Testis (tissue), 3 donors: ENCODE measurements around the gene FLNB. TPM values are rescaled to one million over a fixed set of nuclear protein-coding genes. Genes with fewer than 3 reads are reported as not detected.

ENCODE experiments used
- DNase-seq: peaks from one replicate; pipeline ENCODE4 v3.0.0-alpha.2; 2019
- H3K27ac ChIP-seq, 2 donors: fragments of 200-600 bp; sonication (generic); one replicate each; pipeline ENCODE4 v1.5.1; 2019
- H3K27me3 ChIP-seq: fragments of 200-600 bp; sonication (generic); one replicate; pipeline ENCODE4 v1.5.1; 2019
- H3K36me3 ChIP-seq: fragments of 200-600 bp; sonication (generic); one replicate; pipeline ENCODE4 v1.5.1; 2017; ENCODE audit warnings: low read depth; ENCODE audit errors: missing control alignments
- H3K4me1 ChIP-seq: fragments of 200-600 bp; sonication (generic); one replicate; pipeline ENCODE4 v1.5.1; 2019
- H3K4me3 ChIP-seq, 2 donors: fragments of 200-600 bp; sonication (generic); one replicate each; pipeline ENCODE4 v1.5.1; 2017 to 2019
- H3K9me3 ChIP-seq: fragments of 200-600 bp; sonication (generic); one replicate; pipeline ENCODE4 v1.5.1; 2017
- CTCF ChIP-seq, 3 experiments: fragments of 450-650 bp in 2 of 3; fragments of 200-600 bp in 1 of 3; sonication (generic) in 1 of 3; IDR thresholded peaks; one replicate each; pipeline ENCODE4 v1.5.1; 2016 to 2019; ENCODE audit warnings: antibody characterized with exemption in 3 of 3, mild to moderate bottlenecking in 2 of 3, moderate library complexity in 1 of 3
- POLR2A ChIP-seq: fragments of 450-650 bp; IDR thresholded peaks from one replicate; pipeline ENCODE4 v1.6.1; 2017; ENCODE audit warnings: antibody characterized with exemption, mild to moderate bottlenecking, moderate library complexity
- WGBS, 2 donors: methylation state at CpG; one replicate each; pipeline ENCODE4 v1.1.5; 2018; 5-methylcytosine and 5-hydroxymethylcytosine counted together
- intact Hi-C: fragments of 100-400 bp; cut with DNase I; formaldehyde crosslinking; loops from one replicate; pipeline ENCODE4 v1.15.1; 2023; ENCODE audit warnings: low total_unique reads
- polyA plus RNA-seq: library from polyadenylated mRNA; stranded (reverse); fragments of 350-450 nt; fragmentation: Illumina TruSeq; extraction: RNeasy Lipid Tissue Mini Kit (QIAGEN cat#74804); gene quantifications from one replicate; pipeline ENCODE4 v1.2.3, GENCODE V29; 2014; ENCODE audit warnings: low read depth, low replicate concordance; ENCODE audit not compliant: insufficient read depth
- total RNA-seq, 2 donors: library from RNA; depleted of rRNA; stranded (reverse); fragments of >200 nt; gene quantifications; one replicate each; pipeline ENCODE4 v1.2.3, GENCODE V29; 2016

The FLNB gene
- total and polyA plus RNA-seq, 3 donors from 2014 or later = 105 to 199 (median 166) TPM

GRCh38 chr3:58078610-58079009, 70.4 kb downstream of the FLNB start:
- 91 to 94% methylated on average over 4 of the region's 4 CpGs for WGBS, 2 donors
- DNase-seq = no peak
- Histone ChIP-seq H3K27ac (no peak overlapping the region), H3K4me1 (no peaks in the 10 kb centered on the region), H3K27me3 (no peaks in the 10 kb centered on the region), H3K9me3 (no peaks in the 10 kb centered on the region), H3K36me3 (no peaks in the 10 kb centered on the region), H3K4me3 (no peak overlapping the region)
- TF ChIP-seq POLR2A = no peak
- no peak for TF ChIP-seq CTCF (IDR thresholded peaks at IDR 0.05)
- intact Hi-C loops = no loop called here

DNA sequence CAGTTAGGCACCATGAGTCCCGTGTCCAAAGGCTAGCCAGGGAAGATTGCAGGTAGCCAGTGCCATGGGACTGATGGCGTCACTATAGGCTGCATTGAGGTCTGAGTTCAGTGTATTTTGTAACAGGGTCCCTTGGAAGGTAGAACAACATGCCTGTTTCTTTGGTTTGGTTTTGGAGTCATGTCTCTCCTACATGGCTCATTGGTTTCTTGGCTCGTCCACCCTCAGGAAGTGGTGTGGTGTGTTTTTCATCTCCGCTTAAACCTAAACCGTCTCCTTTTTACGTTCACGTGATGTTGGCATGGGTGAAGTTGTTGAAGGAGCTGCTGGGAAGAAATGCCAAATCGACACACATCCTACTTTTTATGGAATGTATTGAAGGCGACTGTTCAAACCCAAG, 71.6 kb downstream of the FLNB start:
- 94 to 97% methylated on average over 9 of the region's 9 CpGs for WGBS, 2 donors
- no peak for DNase-seq
- TF ChIP-seq POLR2A = no peak
- no peak for TF ChIP-seq CTCF (IDR thresholded peaks at IDR 0.05)
- H3K36me3 ChIP-seq = no peaks in the 10 kb centered on the region
- H3K27ac ChIP-seq = no peak overlapping the region
- intact Hi-C loops = no loop called here
- H3K27me3 ChIP-seq = no peaks in the 10 kb centered on the region
- no peak overlapping the region for H3K4me3 ChIP-seq
- H3K9me3 ChIP-seq = no peaks in the 10 kb centered on the region
- H3K4me1 ChIP-seq = no peaks in the 10 kb centered on the region

DNA sequence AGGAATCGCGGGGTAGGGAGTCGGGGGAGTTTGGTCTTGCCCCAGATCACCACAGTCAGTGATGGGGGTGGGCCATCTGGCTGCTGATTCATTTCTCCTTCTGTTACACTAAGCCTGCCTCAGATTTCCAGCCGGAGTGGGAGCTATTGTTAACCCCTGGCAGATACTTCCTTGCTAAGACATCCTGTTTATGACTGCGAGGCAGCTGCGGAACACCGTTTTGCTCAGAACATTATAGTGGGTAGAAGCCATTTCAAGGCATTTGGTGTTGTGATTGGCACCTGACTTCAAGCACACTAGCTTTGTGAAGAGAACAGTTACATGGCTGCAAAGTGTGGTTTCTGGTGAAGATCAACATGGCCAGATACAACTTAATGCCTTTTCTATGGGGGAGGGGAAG, 73.8 kb downstream of the FLNB start:
- Histone ChIP-seq H3K9me3 (no peaks in the 10 kb centered on the region), H3K36me3 (no peaks in the 10 kb centered on the region), H3K27ac (no peak overlapping the region), H3K4me3 (no peak overlapping the region), H3K27me3 (no peaks in the 10 kb centered on the region), H3K4me1 (no peaks in the 10 kb centered on the region)
- DNase-seq = no peak
- WGBS, 2 donors = 62 to 74% methylated on average over 7 of the region's 7 CpGs
- TF ChIP-seq POLR2A (no peak), CTCF (IDR thresholded peaks at IDR 0.05) (no peak)
- intact Hi-C loops = no loop called here

GRCh38 chr3:58084166-58084565, 75.9 kb downstream of the FLNB start:
- no peaks in the 10 kb centered on the region for H3K4me1 ChIP-seq
- H3K4me3 ChIP-seq = no peak overlapping the region
- H3K27me3 ChIP-seq = no peaks in the 10 kb centered on the region
- 68 to 78% methylated on average over 4 of the region's 4 CpGs for WGBS, 2 donors
- no peaks in the 10 kb centered on the region for H3K9me3 ChIP-seq
- DNase-seq = no peak
- H3K27ac ChIP-seq = no peak overlapping the region
- H3K36me3 ChIP-seq = no peaks in the 10 kb centered on the region
- intact Hi-C loops = no loop called here
- no peak for TF ChIP-seq CTCF (IDR thresholded peaks at IDR 0.05)
- TF ChIP-seq POLR2A = no peak

DNA sequence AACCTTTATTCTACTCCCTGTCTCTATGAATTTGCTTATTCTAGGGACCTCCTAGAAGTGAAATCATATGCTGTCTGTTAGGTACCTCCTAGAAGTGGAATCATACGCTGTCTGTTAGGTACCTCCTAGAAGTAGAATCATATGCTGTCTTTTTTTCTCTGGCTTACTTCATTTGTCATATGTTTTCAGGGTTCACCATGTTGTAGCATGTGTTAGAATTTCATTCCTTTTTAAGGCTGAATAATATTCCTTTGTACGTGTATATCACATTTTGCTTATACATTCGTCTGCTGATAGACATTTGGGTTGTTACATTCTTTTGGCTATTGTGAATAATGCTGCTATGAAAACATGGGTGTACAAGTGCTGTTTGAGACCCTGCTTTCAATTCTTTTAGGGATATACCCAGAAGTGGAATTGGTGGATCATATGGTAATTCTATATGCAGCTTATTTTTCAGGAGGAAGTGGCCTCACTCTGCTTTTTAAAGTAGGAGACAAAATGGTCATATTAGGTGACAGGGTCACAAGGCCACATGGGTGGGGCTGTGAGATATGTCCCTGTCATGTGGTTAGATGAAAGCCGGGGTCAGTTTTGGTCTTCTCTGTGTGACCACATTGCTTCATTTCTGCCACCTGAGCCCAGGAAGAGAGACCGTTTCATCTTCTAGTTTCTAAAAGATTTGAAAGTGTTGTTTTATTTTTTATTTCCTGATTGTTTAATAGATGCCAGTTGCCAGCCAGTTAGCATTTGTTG, 76.7 kb downstream of the FLNB start:
- no peaks in the 10 kb centered on the region for H3K36me3 ChIP-seq
- no peak overlapping the region for H3K27ac ChIP-seq
- WGBS, 2 donors = 90% methylated on average over 5 of the region's 5 CpGs
- DNase-seq = no peak
- no peaks in the 10 kb centered on the region for H3K27me3 ChIP-seq
- H3K4me1 ChIP-seq = no peaks in the 10 kb centered on the region
- no peaks in the 10 kb centered on the region for H3K9me3 ChIP-seq
- no peak for TF ChIP-seq POLR2A
- intact Hi-C loops = no loop called here
- H3K4me3 ChIP-seq = no peak overlapping the region
